Epithelial cell of esophagus (primary cell): ENCODE data around the gene RUVBL2.

ENCODE experiments used
- DNase-seq: peaks from one replicate; pipeline ENCODE4 v3.0.0; 2010; ENCODE audit warnings: low read depth
- H3K4me3 ChIP-seq: 2 replicates; pipeline ENCODE4 v1.5.1; 2011; ENCODE audit warnings: mild to moderate bottlenecking, low read length, control low read depth
- CTCF ChIP-seq: IDR thresholded peaks from 2 replicates; pipeline ENCODE4 v1.5.1; 2011; ENCODE audit warnings: low read depth, mild to moderate bottlenecking, low read length, control low read depth, inconsistent platforms; ENCODE audit not compliant: insufficient read depth; ENCODE audit errors: missing control alignments

RUVBL2 gene

GRCh38 chr19:48968179-48968661, 25.5 kb upstream of the RUVBL2 start:
- TF ChIP-seq CTCF: no peak
- no peak overlapping the region for H3K4me3 ChIP-seq
- peak; percentile 13 for DNase-seq

GRCh38 chr19:48968813-48969218, 24.9 kb upstream of the RUVBL2 start:
- TF ChIP-seq CTCF: no peak
- H3K4me3 ChIP-seq: no peak overlapping the region
- no peak for DNase-seq

- TF ChIP-seq CTCF: no peak
- no peak overlapping the region for H3K4me3 ChIP-seq
- DNase-seq: peak; percentile 34
Observed at GRCh38 chr19:48969276-48970138, 24.2 kb upstream of the RUVBL2 start.

GRCh38 chr19:48970139-48970766, 23.4 kb upstream of the RUVBL2 start:
- H3K4me3 ChIP-seq: no peak overlapping the region
- no peak for TF ChIP-seq CTCF
- no peak for DNase-seq

GRCh38 chr19:48970923-48971395, 22.7 kb upstream of the RUVBL2 start:
- no peak overlapping the region for H3K4me3 ChIP-seq
- TF ChIP-seq CTCF: peak; percentile 89
- DNase-seq: peak; percentile 69

- DNase-seq: no peak
- no peak for TF ChIP-seq CTCF
Observed at GRCh38 chr19:48975947-48976847, 17.5 kb upstream of the RUVBL2 start.

More at GRCh38 chr19:48975947-48976847, 17.5 kb upstream of the RUVBL2 start:
- no peak overlapping the region for H3K4me3 ChIP-seq
